GM04503 (cell line): ENCODE measurements around the gene EPOP.

ENCODE experiments used
- DNase-seq: peaks from one replicate; pipeline ENCODE4 v3.0.0-alpha.2; 2012; ENCODE audit warnings: low read depth

The EPOP gene

GRCh38 chr17:38705803-38706504 is 31.2 kb upstream of the EPOP start:
- no peak for DNase-seq

- DNase-seq, result no peak
Observed at GRCh38 chr17:38705523-38705802, 30.7 kb upstream of the EPOP start.

GRCh38 chr17:38704606-38705522 is 30.1 kb upstream of the EPOP start, which contains the start of gene MLLT6:
TSS of gene MLLT6 (plus strand) at chr17:38705273. CDS start at chr17:38705633, 360 bp downstream.
- DNase-seq, result no peak

- no peak for DNase-seq
Observed at GRCh38 chr17:38703742-38704605, 29.2 kb upstream of the EPOP start.

GRCh38 chr17:38702916-38703741 is 28.4 kb upstream of the EPOP start:
- no peak for DNase-seq

GRCh38 chr17:38702166-38702915 is 27.6 kb upstream of the EPOP start:
- DNase-seq, result peak; percentile 31

- no peak for DNase-seq
Observed at GRCh38 chr17:38701504-38702165, 26.9 kb upstream of the EPOP start.

- no peak for DNase-seq
Observed at GRCh38 chr17:38698760-38699159, 24.0 kb upstream of the EPOP start.

- DNase-seq, result no peak
Observed at GRCh38 chr17:38697061-38697820, 22.5 kb upstream of the EPOP start.

GRCh38 chr17:38693700-38694329 is 19.1 kb upstream of the EPOP start:
- DNase-seq, result peak; percentile 34

- no peak for DNase-seq
Observed at GRCh38 chr17:38691154-38691553, 16.4 kb upstream of the EPOP start.

GRCh38 chr17:38690386-38690785 is 15.6 kb upstream of the EPOP start:
- no peak for DNase-seq

- no peak for DNase-seq
Observed at GRCh38 chr17:38687286-38687685, 12.5 kb upstream of the EPOP start.

- DNase-seq, result no peak
Observed at GRCh38 chr17:38685491-38685890, 10.7 kb upstream of the EPOP start.

GRCh38 chr17:38681096-38681495 is 6.3 kb upstream of the EPOP start:
- no peak for DNase-seq

GRCh38 chr17:38677819-38678218 is 3.1 kb upstream of the EPOP start:
- no peak for DNase-seq

GRCh38 chr17:38676706-38677504 is 2.1 kb upstream of the EPOP start:
- peak; percentile 40 for DNase-seq
